ENCODE results near the gene GKAP1.

DNA sequence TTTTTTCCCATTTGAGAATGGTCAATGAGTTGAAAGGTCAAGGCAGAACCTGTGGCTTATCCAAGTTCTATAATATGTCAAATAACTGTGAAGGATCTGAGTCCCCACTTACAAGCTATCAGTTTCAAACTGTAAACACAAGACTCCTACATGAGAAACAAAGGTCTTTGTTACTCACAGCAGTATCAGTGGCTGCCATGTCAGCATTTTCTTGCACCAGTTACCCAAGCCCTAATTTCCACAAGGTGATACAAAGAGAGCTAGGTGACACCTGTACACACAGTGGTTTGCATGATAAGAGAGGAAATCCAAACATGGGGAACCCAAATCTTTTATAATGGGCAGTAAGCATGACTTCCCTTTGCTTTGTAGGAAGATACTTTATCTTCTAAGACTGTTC lies 101.8 kb downstream of the GKAP1 start:
- TF ChIP-seq, protein P1, sequence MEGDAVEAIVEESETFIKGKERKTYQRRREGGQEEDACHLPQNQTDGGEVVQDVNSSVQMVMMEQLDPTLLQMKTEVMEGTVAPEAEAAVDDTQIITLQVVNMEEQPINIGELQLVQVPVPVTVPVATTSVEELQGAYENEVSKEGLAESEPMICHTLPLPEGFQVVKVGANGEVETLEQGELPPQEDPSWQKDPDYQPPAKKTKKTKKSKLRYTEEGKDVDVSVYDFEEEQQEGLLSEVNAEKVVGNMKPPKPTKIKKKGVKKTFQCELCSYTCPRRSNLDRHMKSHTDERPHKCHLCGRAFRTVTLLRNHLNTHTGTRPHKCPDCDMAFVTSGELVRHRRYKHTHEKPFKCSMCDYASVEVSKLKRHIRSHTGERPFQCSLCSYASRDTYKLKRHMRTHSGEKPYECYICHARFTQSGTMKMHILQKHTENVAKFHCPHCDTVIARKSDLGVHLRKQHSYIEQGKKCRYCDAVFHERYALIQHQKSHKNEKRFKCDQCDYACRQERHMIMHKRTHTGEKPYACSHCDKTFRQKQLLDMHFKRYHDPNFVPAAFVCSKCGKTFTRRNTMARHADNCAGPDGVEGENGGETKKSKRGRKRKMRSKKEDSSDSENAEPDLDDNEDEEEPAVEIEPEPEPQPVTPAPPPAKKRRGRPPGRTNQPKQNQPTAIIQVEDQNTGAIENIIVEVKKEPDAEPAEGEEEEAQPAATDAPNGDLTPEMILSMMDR (conservative IDR thresholded peaks at IDR 0.05; ENCODE audit: low read depth, low read length): no peak
- TF ChIP-seq EZH2 (IDR thresholded peaks at IDR 0.05; ENCODE audit: low read length, unreplicated experiment) (no peak), EZH2phosphoT487 (IDR thresholded peaks at IDR 0.05; ENCODE audit: borderline replicate concordance, low read length) (no peak)
